NCI-H2196 (cell line): ENCODE results near the gene KCNJ18.
"Not testable (repeated sequence)": the region's sequence is repeated elsewhere in the genome, so short reads cannot be mapped to it uniquely, and the experiment has no call there.

Experiments used
- DNase-seq: peaks from one replicate; lab custom pipeline; 2025; ENCODE audit not compliant: unreplicated experiment; lab: John Stamatoyannopoulos, UW

KCNJ18 gene

DNA sequence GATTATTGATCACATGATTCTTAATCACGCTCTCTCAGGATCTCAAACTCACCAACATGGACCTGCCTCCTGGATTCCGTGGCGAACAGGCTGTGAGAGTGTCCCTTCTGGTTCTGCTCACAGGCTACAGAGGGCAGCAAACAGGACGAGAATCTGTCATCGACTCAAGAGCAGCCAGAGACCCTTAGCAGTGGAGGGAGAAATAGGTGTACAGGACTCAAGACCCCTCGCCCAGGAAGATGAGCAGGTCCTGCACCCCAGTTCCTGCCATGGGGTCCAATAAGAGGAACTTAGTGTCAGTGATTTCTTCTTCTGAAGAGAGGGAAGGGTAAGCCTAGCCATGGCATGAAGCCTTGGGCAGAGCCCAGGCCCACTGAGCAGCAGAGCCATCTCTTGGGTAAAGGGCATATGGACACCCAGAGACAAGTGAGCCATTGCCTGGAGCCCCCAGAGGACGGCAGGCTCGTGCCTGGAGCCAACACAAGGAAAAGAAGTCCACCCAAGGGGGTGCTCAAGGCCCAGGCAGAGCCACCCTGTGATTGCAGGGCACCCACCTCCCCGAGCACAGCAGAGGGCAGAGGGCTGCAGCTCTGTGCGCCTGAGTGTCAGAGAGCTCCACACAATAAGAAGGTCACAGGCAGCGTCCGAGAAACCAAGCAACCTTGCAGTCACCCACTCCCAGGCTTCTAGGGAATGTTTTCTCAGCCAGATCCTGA, 27.3 kb downstream of the KCNJ18 start:
- DNase-seq = not testable (repeated sequence)

GRCh38 chr17:21720566-21720965, 28.2 kb downstream of the KCNJ18 start:
- DNase-seq = not testable (repeated sequence)

DNA sequence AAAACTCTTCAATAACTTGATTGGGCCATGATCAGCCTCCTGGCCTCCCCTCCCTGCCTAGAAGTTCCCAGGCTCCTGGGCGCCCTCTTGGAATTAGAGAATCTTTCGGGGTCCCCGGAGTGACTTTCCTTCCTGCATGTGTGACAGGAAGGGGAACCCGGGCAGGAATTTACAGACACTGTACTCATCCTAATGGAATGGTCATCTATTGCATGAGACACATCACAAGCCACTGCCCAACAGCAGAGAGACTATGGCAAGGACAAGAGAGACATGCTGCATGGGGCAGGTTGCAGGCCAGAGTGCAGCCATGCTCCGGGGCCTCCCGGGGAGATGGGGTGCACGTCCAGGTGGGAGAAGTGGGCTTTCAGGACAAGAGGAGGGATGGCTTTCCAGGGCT, 29.9 kb downstream of the KCNJ18 start:
- DNase-seq = not testable (repeated sequence)

DNA sequence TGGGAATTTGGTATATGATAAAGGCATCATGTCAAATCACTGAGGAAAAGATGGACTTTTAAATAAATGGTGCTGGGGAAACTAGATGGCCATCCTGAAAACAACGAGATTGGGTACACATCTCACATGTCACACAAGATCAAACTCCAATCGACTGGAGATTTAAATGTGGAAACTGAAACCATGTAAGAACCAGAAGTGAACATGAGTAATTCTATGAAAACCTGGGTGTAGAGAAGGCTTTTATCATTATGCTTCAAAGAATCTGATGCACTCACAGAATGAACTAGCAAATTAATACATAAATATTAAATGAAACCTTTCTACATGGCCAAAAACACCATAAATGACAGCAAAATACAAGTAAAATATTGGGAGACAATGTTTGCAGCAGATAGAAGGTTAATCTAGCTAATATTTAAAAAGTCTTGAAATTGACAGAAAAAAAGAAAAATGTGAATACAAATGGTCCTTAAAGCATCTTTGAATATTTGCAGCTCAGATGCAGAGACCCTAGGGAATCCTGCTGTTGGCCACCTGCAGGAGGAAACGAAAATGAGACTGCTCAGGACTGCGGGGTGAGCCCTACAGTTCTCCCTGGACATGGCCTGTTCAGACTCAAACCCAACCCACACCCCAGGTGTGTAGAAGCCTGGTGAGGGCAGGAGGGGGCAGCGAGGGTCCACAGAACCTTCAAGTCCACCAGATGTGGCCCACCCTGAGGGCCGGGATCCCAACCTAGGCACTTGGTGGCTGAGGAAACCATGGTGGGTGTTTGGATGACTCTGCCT, 32.1 kb downstream of the KCNJ18 start:
- not testable (repeated sequence) for DNase-seq

DNA sequence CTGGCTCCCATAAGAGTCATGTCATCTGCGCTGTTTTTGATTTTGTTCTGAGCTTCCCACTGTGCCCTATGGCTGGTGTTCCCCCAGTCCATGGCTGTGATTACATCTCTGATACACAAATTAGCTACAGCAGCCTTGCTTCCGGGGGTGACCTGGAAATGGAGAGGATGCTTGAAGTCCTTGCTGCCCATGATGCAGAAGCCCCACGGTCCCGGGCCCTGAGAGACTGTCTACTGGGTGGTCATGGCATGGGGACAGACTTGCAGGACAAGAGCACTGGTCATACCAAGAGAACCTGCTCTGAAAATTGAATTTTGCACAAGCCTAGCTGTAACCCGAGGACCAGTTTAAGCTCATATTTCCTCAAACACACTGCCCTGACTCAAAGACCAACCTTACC, 38.8 kb downstream of the KCNJ18 start:
- not testable (repeated sequence) for DNase-seq

DNA sequence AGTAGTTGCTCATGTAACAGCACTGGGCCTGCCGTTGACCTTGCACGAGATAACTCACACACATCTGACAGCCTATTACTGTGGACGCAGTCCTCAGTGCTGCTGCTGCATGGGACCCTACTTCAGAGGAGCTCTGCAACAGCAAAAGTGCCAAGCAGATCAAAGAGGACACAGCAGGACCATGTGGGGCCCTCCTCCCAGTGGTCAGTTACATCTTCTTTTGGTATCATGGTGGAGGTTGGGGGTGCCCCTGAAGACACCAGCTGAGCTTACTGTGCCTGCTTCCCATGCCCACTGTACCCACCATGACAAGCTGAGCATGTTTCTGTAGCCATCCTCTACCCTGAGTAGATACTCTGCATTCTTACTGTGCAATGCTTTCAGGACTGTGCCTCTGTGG, 41.6 kb downstream of the KCNJ18 start:
- DNase-seq = not testable (repeated sequence)

DNA sequence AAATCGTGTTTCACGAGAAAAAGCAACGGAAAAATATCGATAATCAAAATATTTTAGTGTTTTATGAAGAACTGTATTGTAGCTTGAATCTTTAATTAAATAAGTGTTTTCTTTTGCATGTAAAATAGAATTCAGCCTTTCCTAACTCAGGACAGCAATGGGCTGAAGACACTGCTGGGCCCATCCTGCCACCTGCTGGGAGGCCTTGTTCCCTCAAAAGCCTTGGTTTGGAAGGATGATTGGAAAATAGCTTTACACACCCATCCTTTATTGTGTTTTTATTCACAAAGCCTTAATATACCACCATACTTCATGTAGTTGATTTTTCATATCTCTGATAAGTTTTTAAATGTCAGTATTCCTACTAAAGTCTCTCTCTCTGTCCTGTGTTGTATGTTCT, 43.5 kb downstream of the KCNJ18 start:
- DNase-seq = not testable (repeated sequence)

- DNase-seq = not testable (repeated sequence)
Measured at GRCh38 chr17:21737015-21737580, 44.8 kb downstream of the KCNJ18 start.

DNA sequence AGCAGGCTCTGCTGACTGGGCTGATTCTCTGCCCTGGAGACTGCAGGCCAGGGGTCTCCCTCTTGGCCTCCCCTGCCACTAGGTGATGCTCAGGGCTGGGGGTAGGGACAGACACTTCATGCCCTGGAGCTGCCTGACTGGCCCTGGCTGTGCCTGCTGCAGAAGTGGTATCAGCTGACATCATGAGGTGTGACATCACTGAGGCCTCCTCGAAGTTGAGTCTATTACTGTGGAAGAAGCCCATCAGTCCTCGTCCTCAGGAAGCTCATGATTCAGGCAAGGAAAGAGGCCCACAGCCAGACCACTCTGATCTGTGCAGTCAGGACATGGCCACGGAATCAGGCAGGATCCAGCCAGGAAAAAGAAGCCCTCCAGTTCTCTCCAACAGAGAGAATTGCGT, 45.9 kb downstream of the KCNJ18 start:
- DNase-seq = not testable (repeated sequence)

- DNase-seq = not testable (repeated sequence)
Measured at GRCh38 chr17:21738877-21739474, 46.7 kb downstream of the KCNJ18 start.

DNA sequence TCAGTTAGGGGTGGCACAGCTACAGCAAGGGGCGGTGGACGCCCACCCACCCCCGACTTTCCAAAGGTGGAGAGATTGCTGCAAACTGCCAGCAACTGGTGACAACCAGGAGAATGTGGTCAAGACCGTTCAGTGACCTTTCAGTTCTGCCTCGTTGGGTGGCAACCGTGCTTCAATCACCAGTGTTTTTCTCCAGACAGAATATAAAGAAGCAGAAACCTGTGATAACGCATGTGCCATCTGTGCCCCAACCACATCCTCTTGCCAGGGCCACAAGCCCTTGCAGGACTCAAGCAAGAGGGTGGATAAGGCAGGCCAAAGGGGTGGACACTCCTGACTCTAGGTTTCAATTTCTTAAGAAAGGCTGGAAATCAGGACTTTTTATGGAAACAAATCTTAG, 47.2 kb downstream of the KCNJ18 start:
- DNase-seq = not testable (repeated sequence)

- DNase-seq = not testable (repeated sequence)
Measured at GRCh38 chr17:21740836-21741235, 48.5 kb downstream of the KCNJ18 start.

GRCh38 chr17:21741520-21741919, 49.2 kb downstream of the KCNJ18 start:
- DNase-seq = not testable (repeated sequence)

GRCh38 chr17:21742326-21742725, 50.0 kb downstream of the KCNJ18 start:
- no peak for DNase-seq

- DNase-seq = not testable (repeated sequence)
Measured at GRCh38 chr17:21744151-21744550, 51.8 kb downstream of the KCNJ18 start.

- DNase-seq = not testable (repeated sequence)
Measured at GRCh38 chr17:21744621-21745020, 52.3 kb downstream of the KCNJ18 start.

- DNase-seq = not testable (repeated sequence)
Measured at GRCh38 chr17:21745385-21746054, 53.2 kb downstream of the KCNJ18 start.

DNA sequence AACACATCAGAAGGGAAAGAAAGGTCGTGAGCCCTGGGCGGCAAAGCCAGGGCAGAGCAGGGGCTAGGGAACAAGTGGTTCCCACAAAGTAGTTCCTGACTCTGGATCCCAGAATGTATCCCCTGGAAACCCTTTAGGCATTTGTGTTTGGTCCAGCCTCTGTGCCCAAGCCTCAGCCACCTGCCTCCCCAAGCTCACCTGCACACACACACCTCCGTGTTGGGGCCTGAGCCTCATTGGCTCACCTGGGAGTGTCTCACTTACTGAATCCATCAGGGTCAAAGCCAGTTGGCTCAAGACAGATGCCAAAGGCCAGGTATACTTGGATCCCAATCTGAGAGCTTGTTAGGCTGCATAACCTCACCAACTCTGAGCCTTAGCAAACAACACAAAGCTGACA, 54.1 kb downstream of the KCNJ18 start:
- DNase-seq = not testable (repeated sequence)

GRCh38 chr17:21747195-21747915, 55.0 kb downstream of the KCNJ18 start:
- DNase-seq = not testable (repeated sequence)

GRCh38 chr17:21748686-21749085, 56.4 kb downstream of the KCNJ18 start:
- not testable (repeated sequence) for DNase-seq
